SH-SY5Y (cell line): ENCODE data around the gene SENP2.

Source experiments
- GATA2 ChIP-seq: IDR thresholded peaks from 2 replicates; pipeline ENCODE4 v1.6.1; 2011; ENCODE audit warnings: mild to moderate bottlenecking, low read depth, low read length
- GATA3 ChIP-seq: IDR thresholded peaks from 2 replicates; pipeline ENCODE4 v1.6.1; 2011; ENCODE audit warnings: low read depth, mild to moderate bottlenecking, low read length, moderate library complexity

Gene SENP2

DNA sequence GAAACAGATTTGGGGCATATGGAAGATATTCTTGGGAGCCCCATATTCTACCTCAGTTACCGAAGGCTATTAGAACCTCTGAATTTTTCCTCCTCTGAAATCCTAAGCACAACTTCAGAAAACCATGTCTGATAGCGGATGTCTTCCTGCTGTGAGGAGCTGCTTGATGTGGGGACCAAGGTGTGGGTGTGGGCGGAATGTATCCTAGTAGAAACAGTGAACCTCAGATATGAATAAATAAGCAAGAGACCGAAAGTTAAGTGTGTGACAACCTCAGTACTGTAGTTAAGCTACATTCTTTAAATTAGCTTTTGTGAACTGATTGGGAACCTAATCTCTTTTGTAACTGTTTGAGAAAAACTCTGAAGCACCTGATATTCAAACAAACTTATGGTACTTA is 46.9 kb downstream of the SENP2 start:
- TF ChIP-seq GATA3, result no peak
- no peak for TF ChIP-seq GATA2

GRCh38 chr3:185637388-185637787 is 51.3 kb downstream of the SENP2 start:
- TF ChIP-seq GATA3, result no peak
- no peak for TF ChIP-seq GATA2

GRCh38 chr3:185639632-185640206 is 53.6 kb downstream of the SENP2 start:
- TF ChIP-seq GATA2 (no peak), GATA3 (no peak)

- no peak for TF ChIP-seq GATA3
- TF ChIP-seq GATA2, result no peak
Measured at GRCh38 chr3:185640308-185640707, 54.2 kb downstream of the SENP2 start.

DNA sequence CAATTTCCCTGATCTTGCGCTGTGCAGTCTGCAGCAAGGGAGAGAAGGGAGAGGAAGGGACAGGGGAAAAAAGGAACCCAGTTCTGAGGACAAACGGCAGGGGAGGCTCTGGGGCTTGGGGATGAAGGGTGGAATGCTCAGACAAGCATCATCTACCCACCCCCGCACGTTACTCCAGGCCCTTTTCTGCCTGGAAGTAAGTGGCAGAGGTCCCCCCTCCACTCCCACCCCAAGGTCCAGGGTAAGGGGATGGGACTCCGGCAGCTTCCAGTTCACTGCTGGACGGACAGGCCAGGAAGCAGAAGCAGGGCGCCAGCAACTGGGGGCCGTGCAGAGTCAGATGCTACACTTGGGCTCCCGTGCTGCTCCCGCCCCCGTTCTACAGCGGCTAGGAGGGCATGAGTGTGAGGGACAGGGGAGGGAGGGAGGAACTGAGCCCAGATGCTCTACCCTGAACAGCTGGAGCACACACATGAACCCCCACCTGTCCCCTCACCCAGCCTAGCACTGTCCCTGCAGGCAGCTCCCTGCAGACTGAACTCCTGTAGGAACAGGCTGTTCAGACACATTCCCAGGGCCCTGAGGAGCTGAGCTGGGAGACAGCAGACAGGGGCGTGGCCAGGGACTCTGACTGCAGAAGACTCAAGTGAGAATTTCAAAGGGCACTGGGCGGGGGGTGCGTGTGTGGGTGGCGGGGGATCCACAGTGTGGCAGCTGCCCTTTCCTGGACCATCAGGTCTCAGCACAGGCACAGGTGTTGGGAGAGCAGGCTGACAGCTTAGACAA is 59.7 kb downstream of the SENP2 start:
- TF ChIP-seq GATA3 (no peak), GATA2 (no peak)

- no peak for TF ChIP-seq GATA2
- no peak for TF ChIP-seq GATA3
Measured at GRCh38 chr3:185646382-185647133, 60.5 kb downstream of the SENP2 start.

DNA sequence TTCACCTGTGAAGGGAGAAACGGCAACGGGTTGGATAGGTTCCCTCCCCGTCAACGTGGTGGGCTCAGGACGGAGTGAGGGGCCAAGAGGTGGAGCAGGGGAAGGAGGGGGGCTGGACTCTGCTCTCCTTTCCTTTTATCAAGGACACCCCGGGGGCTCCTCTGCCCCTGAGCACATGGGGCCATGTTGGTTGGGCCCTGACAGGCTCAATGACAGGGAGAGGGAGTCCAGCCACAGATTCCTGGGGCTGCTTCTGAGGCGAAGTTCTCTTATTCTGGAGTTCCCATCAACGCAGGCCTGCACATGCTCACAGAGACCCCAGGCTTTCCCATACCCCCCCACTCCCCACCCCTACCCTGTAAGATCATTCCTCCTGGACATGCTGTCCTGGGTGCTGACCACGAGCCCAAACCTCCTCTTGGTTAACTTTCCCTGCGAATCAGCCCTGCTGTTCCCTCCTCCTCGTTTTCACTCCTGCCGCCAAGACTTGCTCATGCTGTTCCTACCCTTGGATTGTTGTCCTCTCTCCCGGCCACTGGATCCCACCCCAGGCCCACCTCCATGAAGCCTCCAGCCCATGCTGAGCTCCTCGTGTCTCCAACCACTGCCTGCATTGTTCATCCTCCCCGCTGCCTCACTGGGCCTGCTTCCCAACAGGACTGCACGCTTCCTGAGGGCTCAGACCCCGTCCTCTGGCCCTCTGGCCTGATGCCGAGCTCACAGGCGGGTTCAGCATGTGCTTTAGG is 61.2 kb downstream of the SENP2 start:
- TF ChIP-seq GATA3 (no peak), GATA2 (no peak)

GRCh38 chr3:185647880-185648210 is 61.8 kb downstream of the SENP2 start:
- no peak for TF ChIP-seq GATA3

DNA sequence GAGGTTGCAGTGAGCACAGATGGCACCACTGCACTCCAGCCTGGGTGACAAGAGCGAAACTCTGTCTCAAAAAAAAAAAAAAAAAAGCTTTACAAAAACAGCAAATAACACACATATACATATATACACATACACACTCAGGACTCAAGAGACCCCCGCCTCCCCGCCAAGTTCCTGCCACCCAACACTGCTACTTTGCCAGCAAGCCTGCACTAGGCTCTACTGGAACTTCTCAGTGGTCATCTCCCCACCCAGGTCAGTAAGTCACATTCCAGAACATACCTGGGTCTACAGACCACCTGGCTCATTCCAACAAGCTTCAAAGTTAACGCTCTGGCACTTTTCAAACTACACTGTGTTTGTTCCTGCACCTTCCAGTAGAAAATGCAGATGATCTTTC is 62.3 kb downstream of the SENP2 start:
- no peak for TF ChIP-seq GATA3
- TF ChIP-seq GATA2, result no peak

DNA sequence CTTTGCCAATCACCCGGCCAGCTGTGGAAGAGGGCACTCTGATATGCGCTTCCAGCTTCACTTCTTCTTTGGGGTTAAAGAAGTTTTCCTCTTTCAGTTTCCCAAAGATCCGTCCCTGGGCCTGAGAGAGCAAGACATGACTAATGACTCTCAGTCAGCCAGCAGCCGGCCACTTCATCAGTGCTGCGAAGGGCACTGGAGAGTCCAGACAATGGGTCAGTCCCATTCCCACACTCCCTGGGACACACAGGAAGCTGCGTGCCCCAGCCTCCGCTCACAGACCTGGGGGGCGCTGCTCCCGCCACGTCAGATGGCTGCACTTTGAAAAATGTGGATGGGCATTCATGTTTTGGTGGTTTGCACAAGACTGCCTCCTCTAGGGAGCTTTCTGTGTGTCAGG is 63.3 kb downstream of the SENP2 start:
- TF ChIP-seq GATA2 (no peak), GATA3 (no peak)

GRCh38 chr3:185651971-185652370 is 65.9 kb downstream of the SENP2 start:
- TF ChIP-seq GATA2, result no peak

DNA sequence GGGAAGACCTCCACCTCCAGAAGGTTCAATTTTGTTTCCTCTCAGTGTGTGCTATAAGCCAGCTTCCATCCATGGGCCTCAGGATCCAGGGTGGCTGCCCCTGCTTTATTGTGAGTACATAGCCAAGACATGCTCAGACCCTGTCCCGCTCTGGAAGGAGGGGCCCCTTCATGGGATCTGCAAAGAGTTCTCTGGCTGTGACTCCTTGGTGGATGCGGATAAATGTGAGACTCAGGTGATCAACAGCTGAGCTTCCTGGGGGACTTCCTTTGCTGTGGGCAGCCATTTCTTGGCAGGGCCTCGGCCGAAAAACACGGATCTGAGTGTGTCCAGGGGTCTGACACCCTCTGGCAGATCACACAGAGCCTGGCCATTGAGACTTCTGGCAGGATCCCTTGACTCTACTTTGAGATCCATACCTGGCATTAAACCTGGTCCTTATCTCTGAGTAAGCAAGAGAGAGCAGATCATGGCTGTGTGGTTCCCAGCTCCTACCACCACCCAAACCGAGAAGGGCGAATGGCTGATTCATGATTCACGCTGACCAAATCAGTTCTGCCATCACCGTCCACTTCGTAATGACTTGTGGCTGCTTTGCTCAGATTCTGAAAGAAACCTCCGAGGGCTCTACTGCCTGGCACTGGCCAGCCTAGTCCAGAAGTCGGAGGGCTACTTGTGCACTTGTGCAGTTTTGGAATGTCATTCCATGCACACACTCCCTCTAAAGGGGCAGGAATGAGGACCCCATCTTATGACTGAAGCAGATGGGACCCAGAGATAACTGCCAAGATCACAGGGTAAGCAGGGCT is 68.1 kb downstream of the SENP2 start:
- no peak for TF ChIP-seq GATA3

GRCh38 chr3:185654758-185655145 is 68.7 kb downstream of the SENP2 start:
- TF ChIP-seq GATA3 (no peak), GATA2 (no peak)
